MCF 10A (cell line): ENCODE measurements around the gene MMP8. TPM values are rescaled to one million over a fixed set of nuclear protein-coding genes. Genes with fewer than 3 reads are reported as not detected.

Source experiments
- BruUV-seq: library from RNA; stranded (reverse); fragments of 400-500 nt; replicated peaks from 2 replicates; lab custom pipeline; 2021; lab: Mats Ljungman, UMichigan
- CTCF ChIA-PET: fragments of 300-600 bp; sonication (Branson Sonifier 250); formaldehyde crosslinking; extraction: SDS; loops from one replicate; lab custom pipeline; 2021; ENCODE audit warnings: antibody characterized with exemption, inconsistent platforms; lab: Yijun Ruan, JAX
- POLR2A ChIA-PET: fragments of 300-600, 350-650 bp; sonication (Branson Sonifier 250); formaldehyde crosslinking; extraction: SDS; loops from one replicate; lab custom pipeline; 2020; ENCODE audit warnings: antibody characterized with exemption, inconsistent platforms; lab: Yijun Ruan, JAX
- DNase-seq: peaks from one replicate; pipeline ENCODE4 v3.0.0-alpha.2; 2018; ENCODE audit not compliant: unreplicated experiment
- H3K27ac Mint-ChIP-seq: one replicate; pipeline ENCODE4 v1.8.0; 2022; ENCODE audit warnings: mild to moderate bottlenecking, low read depth, mixed read lengths; ENCODE audit not compliant: unreplicated experiment
- H3K27me3 Mint-ChIP-seq: one replicate; pipeline ENCODE4 v1.8.0; 2022; ENCODE audit warnings: mixed read lengths; ENCODE audit not compliant: insufficient read depth, unreplicated experiment
- H3K36me3 Mint-ChIP-seq: one replicate; pipeline ENCODE4 v1.8.0; 2022; ENCODE audit warnings: mild to moderate bottlenecking, moderate library complexity, mixed read lengths; ENCODE audit not compliant: insufficient read depth, unreplicated experiment
- H3K4me1 Mint-ChIP-seq: one replicate; pipeline ENCODE4 v1.8.0; 2022; ENCODE audit warnings: mixed read lengths; ENCODE audit not compliant: insufficient read depth, unreplicated experiment
- H3K4me3 Mint-ChIP-seq: one replicate; pipeline ENCODE4 v1.8.0; 2022; ENCODE audit warnings: mild to moderate bottlenecking, moderate library complexity, mixed read lengths; ENCODE audit not compliant: unreplicated experiment
- H3K9me3 Mint-ChIP-seq: one replicate; pipeline ENCODE4 v1.8.0; 2022; ENCODE audit warnings: mixed read lengths; ENCODE audit not compliant: unreplicated experiment
- intact Hi-C: fragments of 100-400 bp; cut with micrococcal nuclease; formaldehyde crosslinking; loops from 2 replicates; pipeline ENCODE4 v1.14.1; 2022
- total RNA-seq: library from RNA; stranded (reverse); gene quantifications from 2 replicates; pipeline ENCODE4 v1.2.3, GENCODE V29; 2022
- TF ChIP-seq, protein P1 (sequence below): fragments of 200-600 bp; IDR thresholded peaks from one replicate; pipeline ENCODE4 v1.8.0; 2022; ENCODE audit warnings: antibody characterized with exemption, mild to moderate bottlenecking; ENCODE audit not compliant: unreplicated experiment

MMP8 gene
- total RNA-seq, 1 experiment from 2014 or later: not detected

DNA sequence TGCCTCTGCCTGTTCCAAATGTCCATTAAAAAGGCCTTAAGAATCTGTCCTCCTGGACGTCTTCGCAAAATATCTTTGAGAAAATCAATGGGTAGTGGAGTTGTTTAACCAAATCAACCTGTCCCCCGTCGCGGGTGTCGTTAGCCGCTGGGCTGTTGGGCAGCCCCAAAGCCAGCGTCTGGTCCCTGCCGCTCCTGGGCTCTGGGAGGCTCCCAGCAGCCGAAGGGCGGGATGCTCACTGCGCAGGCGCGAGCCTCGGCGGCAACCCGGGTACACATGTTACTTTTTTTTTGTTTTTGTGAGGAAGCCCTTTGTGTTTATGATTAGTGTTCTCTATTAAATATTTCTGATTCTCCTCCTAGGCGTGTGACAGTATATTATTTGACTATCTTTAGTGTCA lies 43.0 kb upstream of the MMP8 start:
- TF ChIP-seq, protein P1, sequence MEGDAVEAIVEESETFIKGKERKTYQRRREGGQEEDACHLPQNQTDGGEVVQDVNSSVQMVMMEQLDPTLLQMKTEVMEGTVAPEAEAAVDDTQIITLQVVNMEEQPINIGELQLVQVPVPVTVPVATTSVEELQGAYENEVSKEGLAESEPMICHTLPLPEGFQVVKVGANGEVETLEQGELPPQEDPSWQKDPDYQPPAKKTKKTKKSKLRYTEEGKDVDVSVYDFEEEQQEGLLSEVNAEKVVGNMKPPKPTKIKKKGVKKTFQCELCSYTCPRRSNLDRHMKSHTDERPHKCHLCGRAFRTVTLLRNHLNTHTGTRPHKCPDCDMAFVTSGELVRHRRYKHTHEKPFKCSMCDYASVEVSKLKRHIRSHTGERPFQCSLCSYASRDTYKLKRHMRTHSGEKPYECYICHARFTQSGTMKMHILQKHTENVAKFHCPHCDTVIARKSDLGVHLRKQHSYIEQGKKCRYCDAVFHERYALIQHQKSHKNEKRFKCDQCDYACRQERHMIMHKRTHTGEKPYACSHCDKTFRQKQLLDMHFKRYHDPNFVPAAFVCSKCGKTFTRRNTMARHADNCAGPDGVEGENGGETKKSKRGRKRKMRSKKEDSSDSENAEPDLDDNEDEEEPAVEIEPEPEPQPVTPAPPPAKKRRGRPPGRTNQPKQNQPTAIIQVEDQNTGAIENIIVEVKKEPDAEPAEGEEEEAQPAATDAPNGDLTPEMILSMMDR: no peak
- Mint-ChIP-seq H3K9me3 (no peaks in the 10 kb centered on the region), H3K27me3 (no peaks in the 10 kb centered on the region), H3K27ac (no peak overlapping the region), H3K4me1 (peaks cover 6% of the 10 kb centered on the region), H3K4me3 (no peak overlapping the region), H3K36me3 (no peaks in the 10 kb centered on the region)
- ChIA-PET POLR2A (no interaction called here), CTCF (no interaction called here)
- intact Hi-C loops: no loop called here
- no peak for DNase-seq
- no TSS peak for BruUV-seq

DNA sequence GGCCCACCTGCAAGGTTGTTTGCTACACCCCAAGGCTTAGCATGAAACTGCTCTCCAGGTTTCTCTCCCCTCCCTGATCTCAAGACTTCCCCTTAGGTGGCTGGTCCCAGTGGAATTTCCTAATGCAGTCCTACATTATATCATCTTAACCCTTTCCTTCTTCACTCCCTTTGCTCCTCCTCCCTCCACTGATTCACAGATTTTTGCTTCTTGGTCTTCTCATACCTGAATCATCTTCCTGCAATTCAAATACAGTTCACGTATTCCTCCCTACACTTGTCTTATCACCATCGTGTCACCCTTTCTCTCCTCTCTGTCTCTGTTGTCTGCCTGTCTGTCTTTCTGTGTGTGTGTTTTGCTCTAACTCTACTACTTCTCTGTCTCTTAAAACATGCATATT lies 38.7 kb upstream of the MMP8 start:
- Mint-ChIP-seq H3K9me3 (no peaks in the 10 kb centered on the region), H3K4me1 (peaks cover 19% of the 10 kb centered on the region), H3K27ac (no peak overlapping the region), H3K36me3 (no peaks in the 10 kb centered on the region), H3K27me3 (no peaks in the 10 kb centered on the region), H3K4me3 (no peak overlapping the region)
- CTCF ChIA-PET: no interaction called here
- POLR2A ChIA-PET: interaction anchor here (0.6 kb wide), 1 partner anchor 569 kb away, joined by 3 read pairs; no protein-coding TSS in a partner anchor
- intact Hi-C loops: no loop called here
- BruUV-seq: no TSS peak
- no peak for DNase-seq
- TF ChIP-seq, protein P1: no peak

DNA sequence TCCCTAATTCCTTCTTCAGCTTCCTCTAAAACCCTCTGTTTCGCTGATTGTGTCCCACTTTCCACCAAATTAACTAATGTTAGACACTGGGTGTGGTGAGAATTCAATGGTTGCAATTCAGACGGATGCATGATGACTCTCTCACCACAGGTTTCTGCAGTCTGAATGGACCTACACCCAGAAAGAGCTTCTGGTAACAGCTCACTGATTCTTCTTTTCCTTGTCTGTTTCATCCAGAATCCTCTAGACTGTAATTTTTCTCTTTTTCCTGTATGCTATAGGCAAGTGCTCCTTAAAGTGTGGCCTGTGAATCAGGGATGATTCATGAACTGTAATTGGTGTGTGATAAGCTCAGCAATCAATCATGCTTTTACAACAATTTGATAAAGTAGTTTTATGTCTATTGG lies 37.6 kb upstream of the MMP8 start:
- peaks cover 22% of the 10 kb centered on the region for H3K4me1 Mint-ChIP-seq
- DNase-seq: no peak
- CTCF ChIA-PET: interaction anchor here (0.7 to 1.8 kb wide), 5 partner anchors 18 to 179 kb away, joined by 3 to 5 read pairs (median 3); partner anchors contain the start of gene MMP10
- TF ChIP-seq, protein P1: no peak
- no peak overlapping the region for H3K4me3 Mint-ChIP-seq
- H3K36me3 Mint-ChIP-seq: no peaks in the 10 kb centered on the region
- intact Hi-C loops: no loop called here
- no peaks in the 10 kb centered on the region for H3K9me3 Mint-ChIP-seq
- no peaks in the 10 kb centered on the region for H3K27me3 Mint-ChIP-seq
- POLR2A ChIA-PET: interaction anchor here (0.6 to 1.5 kb wide), 6 partner anchors 10 to 186 kb away, joined by 3 read pairs; partner anchors contain the start of gene MMP1
- no peak overlapping the region for H3K27ac Mint-ChIP-seq
- no TSS peak for BruUV-seq

DNA sequence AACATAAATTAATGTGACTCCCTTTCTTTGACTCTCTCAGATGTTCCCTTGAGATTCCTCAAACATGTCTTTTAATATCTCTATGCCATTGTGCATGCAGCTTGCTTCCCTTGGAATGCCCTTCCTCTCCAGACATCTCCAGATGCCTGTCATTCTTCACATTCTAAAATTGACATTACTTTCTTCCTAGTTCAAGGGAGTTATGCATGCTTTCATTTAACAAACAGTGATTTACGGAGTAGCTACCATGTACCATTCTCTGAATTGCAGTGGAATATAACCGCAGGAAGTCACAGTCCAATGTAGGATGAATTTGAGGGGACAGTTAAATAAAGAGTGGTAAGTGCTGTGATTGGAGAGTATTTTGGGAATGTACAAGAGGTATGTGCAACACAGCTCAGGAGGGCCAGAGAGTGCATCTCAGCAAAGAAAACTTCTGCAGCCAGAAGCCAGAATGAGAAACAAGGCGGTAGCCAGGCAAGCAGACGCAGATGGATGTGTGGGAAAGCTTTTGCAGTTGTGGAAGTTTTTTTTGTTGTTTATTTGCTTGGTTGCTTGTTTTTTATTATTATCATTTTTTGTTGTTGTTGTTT lies 37.0 kb upstream of the MMP8 start:
- no peaks in the 10 kb centered on the region for H3K36me3 Mint-ChIP-seq
- no peaks in the 10 kb centered on the region for H3K27me3 Mint-ChIP-seq
- TF ChIP-seq, protein P1: no peak
- H3K4me1 Mint-ChIP-seq: peaks cover 22% of the 10 kb centered on the region
- CTCF ChIA-PET: interaction anchor here (0.7 to 1.8 kb wide), 7 partner anchors 22 to 287 kb away, joined by 3 to 5 read pairs (median 3); no protein-coding TSS in a partner anchor
- POLR2A ChIA-PET: interaction anchor here (0.6 to 2.1 kb wide), 7 partner anchors 11 to 187 kb away, joined by 3 to 11 read pairs (median 3); partner anchors contain the start of gene MMP1
- no TSS peak for BruUV-seq
- intact Hi-C loops: no loop called here
- no peaks in the 10 kb centered on the region for H3K9me3 Mint-ChIP-seq
- no peak overlapping the region for H3K27ac Mint-ChIP-seq
- no peak for DNase-seq
- no peak overlapping the region for H3K4me3 Mint-ChIP-seq
